Right atrium auricular region (tissue), 2 donors: ENCODE measurements around the gene MGMT. TPM values are rescaled to one million over a fixed set of nuclear protein-coding genes. Genes with fewer than 3 reads are reported as not detected.

Source experiments
- DNase-seq: peaks from one replicate; pipeline ENCODE4 v3.0.0-alpha.2; 2019; ENCODE audit warnings: low spot score
- H3K27ac ChIP-seq, 2 donors: fragments of 200-600 bp; sonication (generic); 1 replicate in 1 of 2; 2 replicates in 1 of 2; pipeline ENCODE4 v1.5.1; 2016 to 2019
- H3K27me3 ChIP-seq, 2 donors: fragments of 200-600 bp; sonication (generic); one replicate each; pipeline versions ENCODE4 v1.5.1 to v1.6.0; 2017 to 2019
- H3K36me3 ChIP-seq: fragments of 200-600 bp; sonication (generic); one replicate; pipeline ENCODE4 v1.5.1; 2016
- H3K4me1 ChIP-seq, 2 donors: fragments of 200-600 bp; sonication (generic); one replicate each; pipeline versions ENCODE4 v1.5.1 to v1.6.0; 2017 to 2019
- H3K4me3 ChIP-seq, 2 donors: fragments of 200-600 bp; sonication (generic); 1 replicate in 1 of 2; 2 replicates in 1 of 2; pipeline ENCODE4 v1.5.1; 2017 to 2019; ENCODE audit warnings: mild to moderate bottlenecking in 1 of 2, moderate library complexity in 1 of 2
- H3K9me3 ChIP-seq, 2 donors: fragments of 200-600 bp; sonication (generic); one replicate each; pipeline ENCODE4 v1.5.1; 2019
- total RNA-seq, 2 donors: library from RNA; depleted of rRNA; stranded (reverse); fragments of >200 nt; gene quantifications; one replicate each; pipeline ENCODE4 v1.1.0, GENCODE V29; 2016
- TF ChIP-seq, protein P1 (sequence below), 2 donors: fragments of 200-600 bp; sonication (generic); IDR thresholded peaks; one replicate each; pipeline ENCODE4 v1.5.1; 2019; ENCODE audit warnings: antibody characterized with exemption in 2 of 2

The MGMT gene
- total RNA-seq, 2 donors from 2014 or later, result 18.2 to 19.2 TPM

DNA sequence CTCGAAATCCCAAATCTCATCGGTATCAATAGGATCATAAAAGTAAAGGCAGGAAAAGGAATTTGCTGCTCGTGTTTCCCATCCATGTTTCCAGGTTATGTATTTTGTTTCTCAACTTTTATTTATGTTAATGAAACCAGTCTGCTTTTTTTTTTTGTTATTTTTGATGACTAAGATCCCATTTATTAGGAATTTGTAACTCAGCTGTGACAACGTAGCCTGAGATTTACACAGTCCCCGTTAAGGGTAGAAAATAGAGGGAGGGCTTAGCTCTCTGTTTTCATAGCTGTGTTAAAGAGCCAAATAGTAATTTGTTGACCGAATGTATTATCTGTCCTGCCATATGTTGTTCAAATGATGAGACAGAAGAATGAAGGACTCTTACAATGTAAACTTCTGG lies 164.0 kb downstream of the MGMT start:
- Histone ChIP-seq H3K9me3 (peaks cover 3 to 13% of the 10 kb centered on the region in 2 donors), H3K4me3 (no peak overlapping the region)

DNA sequence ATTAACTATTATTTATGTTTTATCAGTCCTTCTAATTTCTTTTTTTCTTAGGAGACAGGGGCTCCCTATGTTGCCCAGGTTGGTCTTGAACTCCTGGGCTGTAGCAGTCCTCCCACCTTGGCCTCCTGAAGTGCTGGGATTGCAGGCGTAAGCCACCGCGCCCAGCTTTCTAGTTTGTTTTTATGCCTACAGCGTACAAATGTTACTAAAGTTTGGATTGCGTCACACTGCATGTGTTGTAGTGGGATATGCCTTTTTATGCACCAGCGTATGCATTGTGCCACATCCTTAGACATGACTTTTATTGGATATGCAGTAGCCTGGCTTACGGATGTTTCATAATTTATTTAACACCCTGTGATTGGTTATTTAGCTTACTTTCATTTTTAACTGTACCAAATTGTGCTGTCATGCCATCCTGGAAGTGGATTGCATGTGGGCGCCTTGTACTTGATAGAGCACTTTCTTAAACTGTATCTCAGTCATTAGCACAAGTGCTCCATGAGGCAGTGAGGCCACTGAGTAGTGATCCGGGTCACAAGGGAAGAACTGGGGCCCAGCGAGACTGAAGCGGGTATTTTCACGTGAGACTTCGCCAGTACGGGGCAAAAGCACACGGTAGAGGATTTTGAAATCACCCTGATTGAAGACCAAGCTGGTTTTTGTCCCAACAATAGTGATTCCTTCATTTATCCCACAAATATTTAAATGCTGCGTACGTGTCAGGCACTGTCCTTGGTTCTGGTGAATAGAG lies 165.0 kb downstream of the MGMT start:
- no peak overlapping the region for H3K4me3 ChIP-seq
- TF ChIP-seq, protein P1, sequence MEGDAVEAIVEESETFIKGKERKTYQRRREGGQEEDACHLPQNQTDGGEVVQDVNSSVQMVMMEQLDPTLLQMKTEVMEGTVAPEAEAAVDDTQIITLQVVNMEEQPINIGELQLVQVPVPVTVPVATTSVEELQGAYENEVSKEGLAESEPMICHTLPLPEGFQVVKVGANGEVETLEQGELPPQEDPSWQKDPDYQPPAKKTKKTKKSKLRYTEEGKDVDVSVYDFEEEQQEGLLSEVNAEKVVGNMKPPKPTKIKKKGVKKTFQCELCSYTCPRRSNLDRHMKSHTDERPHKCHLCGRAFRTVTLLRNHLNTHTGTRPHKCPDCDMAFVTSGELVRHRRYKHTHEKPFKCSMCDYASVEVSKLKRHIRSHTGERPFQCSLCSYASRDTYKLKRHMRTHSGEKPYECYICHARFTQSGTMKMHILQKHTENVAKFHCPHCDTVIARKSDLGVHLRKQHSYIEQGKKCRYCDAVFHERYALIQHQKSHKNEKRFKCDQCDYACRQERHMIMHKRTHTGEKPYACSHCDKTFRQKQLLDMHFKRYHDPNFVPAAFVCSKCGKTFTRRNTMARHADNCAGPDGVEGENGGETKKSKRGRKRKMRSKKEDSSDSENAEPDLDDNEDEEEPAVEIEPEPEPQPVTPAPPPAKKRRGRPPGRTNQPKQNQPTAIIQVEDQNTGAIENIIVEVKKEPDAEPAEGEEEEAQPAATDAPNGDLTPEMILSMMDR (IDR thresholded peaks at IDR 0.05), result no peak
- no peaks in the 10 kb centered on the region for H3K27me3 ChIP-seq
- H3K27ac ChIP-seq, result no peak overlapping the region
- H3K36me3 ChIP-seq, result no peaks in the 10 kb centered on the region
- peaks cover 0 to 16% of the 10 kb centered on the region in 2 donors for H3K4me1 ChIP-seq
- no peak for DNase-seq
- peaks cover 3 to 13% of the 10 kb centered on the region in 2 donors for H3K9me3 ChIP-seq

More for the DNA sequence above, 164.0 kb downstream of the MGMT start:
- no peak for DNase-seq
- Histone ChIP-seq H3K4me1 (peaks cover 0 to 20% of the 10 kb centered on the region in 2 donors), H3K27ac (no peak overlapping the region), H3K27me3 (no peaks in the 10 kb centered on the region), H3K36me3 (no peaks in the 10 kb centered on the region)
- TF ChIP-seq, protein P1 (IDR thresholded peaks at IDR 0.05), result no peak

DNA sequence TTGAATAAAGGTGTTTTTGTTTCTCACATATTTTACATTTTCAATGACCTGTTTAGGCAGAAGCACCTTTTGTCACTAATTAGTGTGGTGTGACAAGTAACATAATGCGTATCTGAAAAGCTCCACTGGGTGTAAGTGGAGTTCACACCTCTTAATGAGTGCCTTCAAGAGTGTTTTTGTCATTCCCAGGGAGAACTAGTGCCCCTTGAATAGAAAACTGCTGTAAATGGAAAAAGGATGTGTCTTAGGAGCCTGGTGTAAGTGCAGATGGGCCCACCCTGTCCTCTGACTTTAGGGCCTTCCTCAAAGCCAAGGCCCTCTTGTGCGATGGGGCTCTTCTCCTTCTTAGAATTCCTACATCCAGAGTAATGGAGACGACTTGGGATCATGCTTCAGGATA lies 170.0 kb downstream of the MGMT start:
- no peak overlapping the region for H3K27ac ChIP-seq
- no peaks in the 10 kb centered on the region for H3K27me3 ChIP-seq
- no peaks in the 10 kb centered on the region for H3K4me1 ChIP-seq
- DNase-seq, result no peak
- peaks cover 3 to 13% of the 10 kb centered on the region in 2 donors for H3K9me3 ChIP-seq
- H3K4me3 ChIP-seq, result no peak overlapping the region
- TF ChIP-seq, protein P1 (IDR thresholded peaks at IDR 0.05), result no peak
- H3K36me3 ChIP-seq, result no peaks in the 10 kb centered on the region

DNA sequence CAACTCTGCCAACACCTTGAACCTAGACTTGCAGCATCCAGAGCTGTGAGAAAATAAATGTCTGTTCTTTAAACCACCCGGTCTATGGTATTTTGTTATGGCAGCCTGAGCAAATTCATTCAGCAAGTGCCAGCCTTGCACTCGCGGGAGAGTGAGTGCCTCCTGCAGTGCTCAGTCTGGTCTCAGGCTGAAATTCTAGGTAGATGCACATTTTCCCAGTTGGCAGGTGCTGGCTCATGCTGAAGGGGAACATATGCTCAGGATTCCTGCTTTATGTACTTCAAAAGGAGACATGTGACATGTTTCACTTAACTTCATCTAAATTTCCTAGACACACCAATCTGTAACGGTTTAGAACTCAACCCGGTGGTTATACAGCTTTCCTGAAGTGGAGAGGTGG lies 170.8 kb downstream of the MGMT start:
- Histone ChIP-seq H3K27ac (no peak overlapping the region), H3K9me3 (peaks cover 3 to 13% of the 10 kb centered on the region in 2 donors), H3K27me3 (no peaks in the 10 kb centered on the region), H3K36me3 (no peaks in the 10 kb centered on the region), H3K4me1 (no peaks in the 10 kb centered on the region), H3K4me3 (no peak overlapping the region)
- no peak for DNase-seq
- TF ChIP-seq, protein P1 (IDR thresholded peaks at IDR 0.05), result no peak

DNA sequence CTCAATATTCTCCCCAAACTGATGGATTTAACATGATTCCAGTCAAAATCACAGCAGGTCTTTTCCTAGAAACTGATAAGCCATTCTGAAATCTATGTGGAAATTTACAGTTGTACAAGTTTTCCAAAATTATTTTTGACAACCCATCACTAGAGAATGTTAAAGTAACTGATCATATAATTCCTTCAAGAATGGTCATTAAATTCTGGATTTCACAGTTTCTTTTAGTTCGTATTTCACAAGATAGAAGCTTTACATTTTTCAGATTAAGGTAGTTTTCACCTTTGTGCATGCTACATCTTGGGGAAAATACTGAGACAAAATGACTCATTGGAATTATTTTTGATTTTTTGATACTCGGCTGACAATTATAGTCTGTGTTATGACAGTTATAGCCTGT lies 174.3 kb downstream of the MGMT start:
- no peak for DNase-seq
- Histone ChIP-seq H3K4me1 (no peaks in the 10 kb centered on the region), H3K9me3 (no peaks in the 10 kb centered on the region), H3K27me3 (no peaks in the 10 kb centered on the region), H3K36me3 (no peaks in the 10 kb centered on the region), H3K4me3 (no peak overlapping the region), H3K27ac (no peak overlapping the region)
- TF ChIP-seq, protein P1 (IDR thresholded peaks at IDR 0.05), result no peak

DNA sequence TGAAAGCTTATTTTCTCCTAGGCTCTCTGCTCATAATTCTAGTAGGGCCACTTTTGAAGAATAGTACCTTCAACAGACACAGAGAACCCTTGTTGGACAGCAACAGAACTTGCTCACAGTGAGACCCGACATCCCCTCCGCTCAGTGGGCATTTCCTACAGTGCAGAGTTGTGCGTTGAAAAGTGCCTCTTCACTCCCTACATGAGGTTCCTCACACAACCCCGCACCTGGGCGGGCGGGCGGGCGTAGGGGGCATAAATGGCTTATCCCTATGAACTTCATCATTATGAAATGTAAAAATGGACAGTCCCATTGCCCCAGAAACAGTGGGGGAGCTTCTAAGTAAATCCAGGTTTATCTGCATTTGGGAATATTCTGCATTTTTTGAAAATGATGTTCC lies 174.9 kb downstream of the MGMT start:
- TF ChIP-seq, protein P1 (IDR thresholded peaks at IDR 0.05), result no peak
- Histone ChIP-seq H3K27me3 (no peaks in the 10 kb centered on the region), H3K27ac (no peak overlapping the region), H3K4me3 (no peak overlapping the region), H3K9me3 (no peaks in the 10 kb centered on the region), H3K36me3 (no peaks in the 10 kb centered on the region), H3K4me1 (no peaks in the 10 kb centered on the region)
- no peak for DNase-seq
